ENCODE results near the gene COL25A1.

GRCh38 chr4:108861334-108861733 is 441.1 kb downstream of the COL25A1 start:
- TF ChIP-seq JUND (IDR thresholded peaks at IDR 0.05) (no peak), EZH2 (IDR thresholded peaks at IDR 0.05) (no peak), RAD21 (IDR thresholded peaks at IDR 0.05; ENCODE audit: low read depth) (no peak), MAX (IDR thresholded peaks at IDR 0.05) (no peak), POLR2A (IDR thresholded peaks at IDR 0.05; ENCODE audit: borderline replicate concordance, extremely low read depth, insufficient read depth, insufficient read length) (no peak), ZNF274 (IDR thresholded peaks at IDR 0.05; ENCODE audit: low read depth, low read length) (no peak)
- TF ChIP-seq, protein P1, sequence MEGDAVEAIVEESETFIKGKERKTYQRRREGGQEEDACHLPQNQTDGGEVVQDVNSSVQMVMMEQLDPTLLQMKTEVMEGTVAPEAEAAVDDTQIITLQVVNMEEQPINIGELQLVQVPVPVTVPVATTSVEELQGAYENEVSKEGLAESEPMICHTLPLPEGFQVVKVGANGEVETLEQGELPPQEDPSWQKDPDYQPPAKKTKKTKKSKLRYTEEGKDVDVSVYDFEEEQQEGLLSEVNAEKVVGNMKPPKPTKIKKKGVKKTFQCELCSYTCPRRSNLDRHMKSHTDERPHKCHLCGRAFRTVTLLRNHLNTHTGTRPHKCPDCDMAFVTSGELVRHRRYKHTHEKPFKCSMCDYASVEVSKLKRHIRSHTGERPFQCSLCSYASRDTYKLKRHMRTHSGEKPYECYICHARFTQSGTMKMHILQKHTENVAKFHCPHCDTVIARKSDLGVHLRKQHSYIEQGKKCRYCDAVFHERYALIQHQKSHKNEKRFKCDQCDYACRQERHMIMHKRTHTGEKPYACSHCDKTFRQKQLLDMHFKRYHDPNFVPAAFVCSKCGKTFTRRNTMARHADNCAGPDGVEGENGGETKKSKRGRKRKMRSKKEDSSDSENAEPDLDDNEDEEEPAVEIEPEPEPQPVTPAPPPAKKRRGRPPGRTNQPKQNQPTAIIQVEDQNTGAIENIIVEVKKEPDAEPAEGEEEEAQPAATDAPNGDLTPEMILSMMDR (IDR thresholded peaks at IDR 0.05 in 2 of 3, conservative IDR thresholded peaks at IDR 0.05 in 1 of 3; ENCODE audit: borderline replicate concordance in 1 of 3, insufficient read depth in 1 of 3, low read depth in 2 of 3, low read length in 2 of 3) = no peak
